Activated naive CD4-positive, alpha-beta T cell (primary cell): ENCODE data around the gene SLC2A1.
"Not testable (repeated sequence)": the region's sequence is repeated elsewhere in the genome, so short reads cannot be mapped to it uniquely, and the experiment has no call there.

Source experiments
- DNase-seq, 4 experiments: peaks; one replicate each; lab custom pipeline; 2025; lab: John Stamatoyannopoulos, UW

Gene SLC2A1

DNA sequence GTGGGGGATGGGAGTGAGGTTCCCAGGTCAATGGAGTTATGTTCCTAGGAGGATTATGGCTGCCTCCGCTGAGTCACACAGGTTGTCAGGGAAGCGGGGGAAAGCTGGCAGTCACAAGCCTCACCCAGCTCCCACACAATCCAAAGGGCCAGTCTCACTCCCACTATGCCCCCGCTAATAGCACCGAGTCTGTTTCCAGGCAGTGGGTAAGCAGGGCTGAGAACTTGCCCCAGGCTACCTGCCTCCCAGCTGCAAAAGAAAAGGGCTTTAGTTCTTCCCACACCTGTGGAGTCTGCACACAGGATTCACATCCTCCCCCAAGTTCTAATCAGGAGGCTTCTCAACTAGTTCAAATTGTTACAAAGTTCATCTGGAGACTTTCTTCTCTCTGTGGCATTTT lies 58.7 kb downstream of the SLC2A1 start:
- DNase-seq, result not testable (repeated sequence)

DNA sequence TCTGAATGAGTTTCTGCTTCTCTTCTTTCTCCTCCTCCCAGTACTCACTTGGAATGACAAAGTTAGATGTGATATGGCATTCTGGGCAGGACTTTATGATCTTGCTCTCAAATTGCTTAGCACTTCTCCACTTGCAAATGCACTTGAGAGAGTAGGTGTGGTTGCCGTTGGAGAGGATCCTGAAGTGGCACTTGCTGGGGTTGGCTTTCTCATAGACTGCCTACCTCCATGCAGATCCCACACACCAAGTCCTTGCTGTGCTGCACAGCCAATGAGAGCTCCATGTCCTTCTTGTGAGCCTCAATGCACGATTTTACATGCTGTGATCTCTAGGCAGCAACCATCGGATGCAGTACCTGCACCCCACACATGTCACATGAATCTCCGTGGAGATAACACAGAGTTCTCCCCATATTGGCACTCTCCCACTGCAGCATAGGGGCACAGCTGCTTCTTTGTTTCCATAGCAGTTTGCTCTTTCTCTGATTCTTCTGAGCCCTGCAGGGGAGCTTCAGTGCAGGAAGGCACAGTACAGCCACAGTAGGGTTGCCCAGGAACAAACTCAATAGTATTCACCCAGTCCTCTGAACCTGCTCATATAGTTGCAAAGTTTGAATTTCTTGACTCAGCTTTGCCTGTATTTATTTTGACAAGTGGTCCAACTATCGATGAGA lies 67.1 kb downstream of the SLC2A1 start:
- no peak for DNase-seq

DNA sequence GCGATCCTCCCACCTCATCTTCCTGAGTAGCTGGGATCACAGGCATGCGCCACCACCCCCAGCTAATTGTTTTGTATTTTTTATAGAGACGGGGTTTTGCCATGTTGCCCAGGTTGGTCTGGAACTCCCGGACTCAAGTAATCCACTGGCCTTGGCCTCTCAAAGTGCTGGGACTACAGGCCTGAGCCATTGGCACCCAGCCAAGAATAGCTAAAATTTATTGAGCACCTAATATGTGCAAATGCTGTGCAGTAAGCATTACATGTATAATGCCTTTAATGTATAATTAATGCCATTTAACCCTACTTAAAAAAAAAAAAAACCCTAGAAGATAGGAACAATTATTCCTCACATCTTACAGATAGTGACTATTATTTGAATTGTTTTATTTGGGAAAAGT lies 69.4 kb downstream of the SLC2A1 start:
- DNase-seq, result no peak

DNA sequence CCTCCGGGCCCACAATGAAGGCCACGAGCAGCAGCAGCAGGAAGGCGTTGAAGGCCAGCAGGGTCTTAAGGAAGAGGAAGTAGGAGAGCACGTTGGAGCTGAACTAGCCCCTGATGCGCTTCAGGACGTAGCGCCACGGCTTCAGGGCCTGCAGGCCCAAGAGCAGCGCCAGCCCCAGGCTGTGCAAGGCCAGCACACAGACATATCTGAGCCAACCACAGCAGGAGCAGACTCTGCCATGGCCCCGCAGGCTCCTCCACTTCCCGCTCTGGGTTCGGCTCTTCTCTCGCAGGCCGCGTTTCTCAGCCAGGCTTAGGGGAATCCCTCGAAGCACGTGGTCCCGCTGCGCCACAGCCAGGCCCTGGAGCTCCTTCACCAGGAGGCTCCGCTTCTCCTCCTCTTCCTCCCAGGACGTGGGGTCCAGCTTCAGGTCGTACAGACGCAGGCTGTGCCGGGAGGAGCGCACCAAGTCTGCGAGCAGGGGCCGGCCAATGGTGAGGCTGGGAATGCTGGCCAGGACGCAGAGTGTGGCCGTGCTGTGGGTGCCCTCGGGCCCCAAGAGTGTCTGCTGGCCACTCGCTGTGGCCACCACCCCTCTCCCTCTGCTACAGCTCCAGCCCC lies 70.5 kb downstream of the SLC2A1 start:
- DNase-seq, result no peak

DNA sequence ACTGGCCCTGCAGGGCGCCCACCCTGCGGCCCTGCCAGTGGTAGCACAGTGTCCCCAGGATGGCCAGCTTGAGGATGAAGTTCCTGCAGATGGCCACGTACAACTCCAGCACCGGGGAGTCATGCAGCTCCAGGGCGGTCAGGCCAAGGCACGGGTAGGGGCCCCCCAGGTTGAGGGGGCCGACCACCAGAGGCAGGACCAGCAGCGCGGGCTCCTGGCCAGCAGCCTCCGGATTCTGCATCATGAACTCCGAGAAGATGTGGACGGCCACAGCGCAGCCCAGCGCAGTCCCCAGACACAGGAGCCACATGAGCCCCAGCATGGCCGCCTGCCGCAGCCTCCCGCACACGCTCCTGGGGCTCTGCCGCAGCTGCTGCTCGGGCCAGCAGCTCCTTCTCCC lies 71.3 kb downstream of the SLC2A1 start:
- DNase-seq, result no peak

DNA sequence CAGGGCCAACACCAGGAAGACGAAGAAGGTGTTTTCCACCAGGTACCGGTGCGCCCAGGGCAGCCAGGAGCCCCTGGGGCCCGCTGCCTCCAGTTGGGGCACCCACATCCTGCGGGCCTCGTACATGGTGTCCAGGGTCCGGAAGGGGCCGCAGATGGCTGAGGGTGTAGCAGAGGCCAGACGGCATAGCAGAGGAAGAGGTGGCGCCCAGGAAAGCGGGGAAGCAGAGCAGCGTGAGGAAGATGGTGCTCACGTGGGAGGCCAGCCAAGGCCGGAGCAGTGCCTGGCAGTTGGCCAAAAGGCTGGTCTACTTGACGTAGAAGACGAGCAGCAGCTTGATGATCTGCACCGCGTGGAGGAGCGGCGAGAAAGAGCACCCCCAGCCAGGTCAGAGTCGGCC lies 71.9 kb downstream of the SLC2A1 start:
- no peak for DNase-seq

DNA sequence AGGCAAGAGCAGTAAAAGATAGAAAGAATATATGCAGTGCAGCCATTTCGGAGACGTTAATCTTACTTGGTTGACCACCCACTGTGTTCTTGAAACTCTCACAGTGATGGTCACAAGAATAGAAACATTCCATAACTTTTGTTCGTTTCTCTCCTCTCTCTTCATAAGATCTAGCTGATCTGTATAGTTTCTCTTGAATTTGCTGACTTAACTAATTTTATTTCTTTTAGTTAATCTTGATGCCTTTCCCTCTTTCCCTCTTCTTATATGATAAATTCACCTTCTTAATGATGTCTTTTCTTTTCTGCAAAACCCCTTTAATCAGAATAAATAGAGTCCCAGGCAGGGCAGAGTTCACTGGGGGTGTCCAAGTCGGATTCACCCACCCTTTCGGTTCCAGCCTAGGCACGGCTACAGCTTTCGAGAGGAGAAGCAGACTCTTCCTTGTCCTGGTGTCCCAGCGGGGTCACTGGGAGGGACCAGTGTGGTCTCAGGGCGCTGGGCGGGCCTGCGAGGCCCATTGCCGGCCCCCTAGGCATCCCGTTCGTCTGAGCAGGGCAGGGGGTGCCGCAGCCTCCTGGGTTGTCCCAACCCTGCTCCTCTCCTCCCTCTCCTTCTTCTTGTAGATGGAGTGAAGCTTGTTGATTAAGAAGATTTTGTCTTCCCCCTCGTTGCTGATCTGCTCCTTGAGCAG lies 72.5 kb downstream of the SLC2A1 start:
- no peak for DNase-seq

DNA sequence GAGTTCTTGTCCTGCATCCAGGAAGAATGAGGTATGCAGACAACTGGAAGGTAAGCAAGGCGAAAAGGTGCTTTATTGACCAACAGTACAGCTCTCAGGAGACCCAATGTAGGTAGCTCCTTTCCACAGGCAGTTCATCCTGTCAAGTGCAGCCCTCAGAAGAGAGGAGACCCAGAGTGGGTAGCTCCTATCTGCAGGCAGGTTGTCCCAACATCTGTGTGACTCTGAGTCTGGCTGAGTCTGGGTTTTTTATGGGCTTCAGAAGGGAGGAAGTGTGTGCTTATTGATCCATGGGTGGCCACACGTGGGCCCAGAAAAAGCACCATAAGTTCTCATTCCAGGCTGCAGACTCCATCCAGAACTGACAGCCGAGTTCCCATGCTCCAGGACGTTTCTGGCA lies 78.3 kb downstream of the SLC2A1 start:
- no peak for DNase-seq

DNA sequence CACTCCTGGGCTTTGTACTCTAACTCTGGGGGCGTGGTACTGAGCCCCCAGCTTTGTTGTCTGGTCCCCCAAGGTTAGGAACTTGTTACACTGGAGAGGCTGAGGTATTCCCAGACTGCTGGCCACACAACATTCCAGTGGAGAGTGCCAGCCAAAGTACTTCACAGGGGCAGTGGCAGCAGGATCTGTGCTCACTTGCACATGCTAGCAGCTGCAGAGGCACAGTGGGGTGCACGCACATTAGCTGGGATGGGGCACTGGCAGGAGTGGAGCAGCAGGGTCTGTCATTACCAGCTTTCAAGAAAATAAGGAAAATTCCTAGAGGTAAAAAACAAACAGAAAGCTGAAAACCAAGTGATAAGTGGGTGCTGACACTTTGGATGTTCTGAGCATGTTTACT lies 81.3 kb downstream of the SLC2A1 start:
- no peak for DNase-seq

DNA sequence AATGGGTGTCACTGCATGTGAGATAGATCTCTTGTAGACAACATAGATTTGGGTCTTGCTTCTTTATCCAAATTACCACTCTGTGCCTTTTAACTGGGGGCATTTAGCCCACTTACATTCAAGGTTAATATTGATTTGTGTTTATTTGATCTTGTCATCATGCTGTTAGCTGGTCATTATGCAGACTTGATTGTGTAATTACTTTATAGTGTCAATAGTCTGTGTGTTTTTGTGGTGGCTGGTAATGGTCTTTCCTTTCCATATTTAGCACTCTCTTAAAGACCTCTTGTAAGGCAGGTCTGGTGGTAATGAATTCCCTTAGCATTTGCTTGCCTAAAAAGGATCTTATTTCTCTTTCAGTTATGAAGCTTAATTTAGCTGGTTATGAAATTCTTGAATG lies 82.7 kb downstream of the SLC2A1 start:
- no peak for DNase-seq
